CD4-positive, alpha-beta T cell (primary cell): ENCODE results near the gene NRXN2. TPM values are rescaled to one million over a fixed set of nuclear protein-coding genes. Genes with fewer than 3 reads are reported as not detected.
"Not testable (repeated sequence)": the region's sequence is repeated elsewhere in the genome, so short reads cannot be mapped to it uniquely, and the experiment has no call there.

Experiments
- ATAC-seq: fragments of 200-7000 bp; cut with Tn5 transposase; one replicate; pipeline ENCODE4 v1.10.0; 2022; ENCODE audit warnings: mild to moderate bottlenecking; ENCODE audit not compliant: poor library complexity
- CTCF ChIA-PET: fragments of 350-600 bp; sonication (Branson Sonifier 250); formaldehyde crosslinking; loops from one replicate; lab custom pipeline; 2021; ENCODE audit warnings: antibody characterized with exemption, inconsistent platforms; lab: Charles Lee
- POLR2A ChIA-PET: fragments of 350-600 bp; sonication (Branson Sonifier 250); formaldehyde crosslinking; loops from one replicate; lab custom pipeline; 2021; ENCODE audit warnings: antibody characterized with exemption, inconsistent platforms; lab: Charles Lee
- DNase-seq, 14 experiments: peaks; one replicate each; pipeline ENCODE4 v3.0.0-alpha.2; 2013 to 2020; ENCODE audit warnings: mixed read lengths in 2 of 14
- H3K27ac ChIP-seq, 2 donors: one replicate each; pipeline versions ENCODE4 v1.5.1 to v1.7.0; 2013; ENCODE audit warnings: low read length in 2 of 2, low read depth in 1 of 2, mild to moderate bottlenecking in 1 of 2
- H3K27me3 ChIP-seq, 2 experiments: 1 replicate in 1 of 2; 2 replicates in 1 of 2; pipeline versions ENCODE4 v1.6.1 to v1.7.0; 2013; ENCODE audit warnings: low read length in 2 of 2, control low read depth in 1 of 2, mild to moderate bottlenecking in 1 of 2, moderate library complexity in 1 of 2; ENCODE audit not compliant: insufficient read depth in 2 of 2, control insufficient read depth in 1 of 2
- H3K36me3 ChIP-seq: one replicate; pipeline ENCODE4 v1.6.1; 2013; ENCODE audit warnings: low read length, control low read depth; ENCODE audit not compliant: insufficient read depth
- H3K4me1 ChIP-seq: one replicate; pipeline ENCODE4 v1.6.1; 2013; ENCODE audit warnings: low read length, control low read depth; ENCODE audit not compliant: insufficient read depth
- H3K4me3 ChIP-seq: one replicate; pipeline ENCODE4 v1.5.1; 2013; ENCODE audit warnings: mild to moderate bottlenecking, low read length, moderate library complexity
- H3K9me3 ChIP-seq, 2 experiments: 1 replicate in 1 of 2; 2 replicates in 1 of 2; pipeline versions ENCODE4 v1.6.1 to v1.7.0; 2013; ENCODE audit warnings: low read length in 2 of 2, mild to moderate bottlenecking in 2 of 2, control low read depth in 1 of 2, moderate library complexity in 1 of 2; ENCODE audit not compliant: control insufficient read depth in 1 of 2, insufficient read depth in 1 of 2
- H3K27ac Mint-ChIP-seq: one replicate; pipeline ENCODE4 v1.8.0; 2020; ENCODE audit warnings: mixed read lengths
- H3K27me3 Mint-ChIP-seq: one replicate; pipeline ENCODE4 v1.8.0; 2021; ENCODE audit warnings: mixed read lengths
- H3K36me3 Mint-ChIP-seq: one replicate; pipeline ENCODE4 v1.8.0; 2021; ENCODE audit warnings: low read depth, mixed read lengths
- H3K4me1 Mint-ChIP-seq: one replicate; pipeline ENCODE4 v1.8.0; 2021; ENCODE audit warnings: low read depth, mixed read lengths
- H3K4me3 Mint-ChIP-seq: one replicate; pipeline ENCODE4 v1.8.0; 2020; ENCODE audit warnings: mild to moderate bottlenecking, mixed read lengths
- H3K9me3 Mint-ChIP-seq: one replicate; pipeline ENCODE4 v1.8.0; 2020; ENCODE audit warnings: mixed read lengths
- intact Hi-C, 2 experiments: fragments of 100-400 bp; cut with DNase I in 1 of 2; cut with micrococcal nuclease in 1 of 2; formaldehyde crosslinking; loops; one replicate each; pipeline versions ENCODE4 v1.15.1 to v1.9.0; 2023 to 2025; cut with DNase I, micrococcal nuclease
- total RNA-seq, 174 experiments: library from RNA in 2 of 174; stranded (reverse) in 2 of 174; gene quantifications; one replicate each; pipeline ENCODE4 v1.2.3 and lab custom pipeline; 2021 to 2026
- TF ChIP-seq, protein P1 (sequence below): fragments of 200-600 bp; IDR thresholded peaks from one replicate; pipeline ENCODE4 v1.8.0; 2022; ENCODE audit warnings: antibody characterized with exemption, mild to moderate bottlenecking

Gene NRXN2
- total RNA-seq, 2 experiments from 2014 or later: 0.05 to 0.31 TPM

- peaks cover 17 to 19% of the 10 kb centered on the region in 2 experiments for H3K27me3 ChIP-seq
- H3K9me3 Mint-ChIP-seq: no peaks in the 10 kb centered on the region
- no peaks in the 10 kb centered on the region for H3K4me1 ChIP-seq
- no peak overlapping the region for H3K27ac Mint-ChIP-seq
- no peak for ATAC-seq
- H3K36me3 Mint-ChIP-seq: no peaks in the 10 kb centered on the region
- no peak overlapping the region for H3K4me3 Mint-ChIP-seq
- CTCF ChIA-PET: interaction anchor here (1.7 kb wide), 1 partner anchor 374 kb away, joined by 4 read pairs; no protein-coding TSS in a partner anchor
- no peaks in the 10 kb centered on the region for H3K4me1 Mint-ChIP-seq
- no peak for DNase-seq
- H3K9me3 ChIP-seq: no peaks in the 10 kb centered on the region
- no peaks in the 10 kb centered on the region for H3K36me3 ChIP-seq
- TF ChIP-seq, protein P1, sequence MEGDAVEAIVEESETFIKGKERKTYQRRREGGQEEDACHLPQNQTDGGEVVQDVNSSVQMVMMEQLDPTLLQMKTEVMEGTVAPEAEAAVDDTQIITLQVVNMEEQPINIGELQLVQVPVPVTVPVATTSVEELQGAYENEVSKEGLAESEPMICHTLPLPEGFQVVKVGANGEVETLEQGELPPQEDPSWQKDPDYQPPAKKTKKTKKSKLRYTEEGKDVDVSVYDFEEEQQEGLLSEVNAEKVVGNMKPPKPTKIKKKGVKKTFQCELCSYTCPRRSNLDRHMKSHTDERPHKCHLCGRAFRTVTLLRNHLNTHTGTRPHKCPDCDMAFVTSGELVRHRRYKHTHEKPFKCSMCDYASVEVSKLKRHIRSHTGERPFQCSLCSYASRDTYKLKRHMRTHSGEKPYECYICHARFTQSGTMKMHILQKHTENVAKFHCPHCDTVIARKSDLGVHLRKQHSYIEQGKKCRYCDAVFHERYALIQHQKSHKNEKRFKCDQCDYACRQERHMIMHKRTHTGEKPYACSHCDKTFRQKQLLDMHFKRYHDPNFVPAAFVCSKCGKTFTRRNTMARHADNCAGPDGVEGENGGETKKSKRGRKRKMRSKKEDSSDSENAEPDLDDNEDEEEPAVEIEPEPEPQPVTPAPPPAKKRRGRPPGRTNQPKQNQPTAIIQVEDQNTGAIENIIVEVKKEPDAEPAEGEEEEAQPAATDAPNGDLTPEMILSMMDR: no peak
- H3K27ac ChIP-seq: no peak overlapping the region
- peaks cover 50% of the 10 kb centered on the region for H3K27me3 Mint-ChIP-seq
- intact Hi-C loops: no loop called here
- POLR2A ChIA-PET: interaction anchor here (1.9 kb wide), 1 partner anchor 17 kb away, joined by 6 read pairs; no protein-coding TSS in a partner anchor
- no peak overlapping the region for H3K4me3 ChIP-seq
Observed at GRCh38 chr11:64705501-64705900, 17.5 kb downstream of the NRXN2 start.

GRCh38 chr11:64703048-64703447, 19.9 kb downstream of the NRXN2 start:
- POLR2A ChIA-PET: no interaction called here

DNA sequence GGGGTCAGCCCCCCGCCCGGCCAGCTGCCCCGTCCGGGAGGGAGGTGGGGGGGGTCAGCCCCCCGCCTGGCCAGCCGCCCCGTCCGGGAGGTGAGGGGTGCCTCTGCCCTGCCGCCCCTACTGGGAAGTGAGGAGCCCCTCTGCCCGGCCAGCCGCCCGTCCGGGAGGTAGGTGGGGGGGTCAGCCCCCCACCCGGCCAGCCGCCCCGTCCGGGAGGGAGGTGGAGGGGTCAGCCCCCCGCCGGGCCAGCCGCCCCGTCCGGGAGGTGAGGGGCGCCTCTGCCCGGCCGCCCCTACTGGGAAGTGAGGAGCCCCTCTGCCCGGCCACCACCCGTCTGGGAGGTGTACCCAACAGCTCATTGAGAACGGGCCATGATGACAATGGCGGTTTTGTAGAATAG, 21.0 kb downstream of the NRXN2 start:
- POLR2A ChIA-PET, H3K9me3 ChIP-seq, H3K27me3 ChIP-seq, H3K4me1 Mint-ChIP-seq, H3K36me3 ChIP-seq, ATAC-seq, H3K27ac Mint-ChIP-seq, H3K4me3 Mint-ChIP-seq, H3K4me1 ChIP-seq, H3K9me3 Mint-ChIP-seq, DNase-seq, CTCF ChIA-PET, H3K4me3 ChIP-seq, intact Hi-C loops, H3K36me3 Mint-ChIP-seq, H3K27ac ChIP-seq: not testable (repeated sequence)
- peaks cover 27% of the 10 kb centered on the region for H3K27me3 Mint-ChIP-seq

More at GRCh38 chr11:64703048-64703447, 19.9 kb downstream of the NRXN2 start:
- ATAC-seq (no peak), DNase-seq (no peak)
- Histone ChIP-seq H3K4me3 (no peak overlapping the region), H3K36me3 (no peaks in the 10 kb centered on the region), H3K27me3 (peaks cover 0 to 7% of the 10 kb centered on the region in 2 experiments), H3K4me1 (no peaks in the 10 kb centered on the region), H3K9me3 (no peaks in the 10 kb centered on the region), H3K27ac (no peak overlapping the region)
- TF ChIP-seq, protein P1: no peak
- no peaks in the 10 kb centered on the region for H3K4me1 Mint-ChIP-seq
- H3K9me3 Mint-ChIP-seq: no peaks in the 10 kb centered on the region
- no peak overlapping the region for H3K27ac Mint-ChIP-seq
- no peak overlapping the region for H3K4me3 Mint-ChIP-seq
- H3K27me3 Mint-ChIP-seq: peaks cover 30% of the 10 kb centered on the region
- H3K36me3 Mint-ChIP-seq: no peaks in the 10 kb centered on the region
- intact Hi-C loops: no loop called here
- CTCF ChIA-PET: interaction anchor here (1.2 to 2.1 kb wide), 3 partner anchors 11 to 16 kb away, joined by 3 to 11 read pairs (median 4); no protein-coding TSS in a partner anchor

GRCh38 chr11:64698427-64698826, 24.6 kb downstream of the NRXN2 start:
- Histone ChIP-seq H3K36me3 (no peaks in the 10 kb centered on the region), H3K4me1 (no peaks in the 10 kb centered on the region), H3K27ac (no peak overlapping the region), H3K4me3 (no peak overlapping the region), H3K9me3 (peaks cover 0 to 3% of the 10 kb centered on the region in 2 experiments), H3K27me3 (peaks cover 14 to 16% of the 10 kb centered on the region in 2 experiments)
- Mint-ChIP-seq H3K4me3 (no peak overlapping the region), H3K36me3 (no peaks in the 10 kb centered on the region), H3K9me3 (no peaks in the 10 kb centered on the region), H3K4me1 (no peaks in the 10 kb centered on the region), H3K27ac (no peak overlapping the region), H3K27me3 (peaks cover 30% of the 10 kb centered on the region)
- CTCF ChIA-PET: interaction anchor here (1.2 kb wide), 1 partner anchor 10 kb away, joined by 5 read pairs; no protein-coding TSS in a partner anchor
- intact Hi-C loops: no loop called here
- ATAC-seq: no peak
- no peak for DNase-seq
- TF ChIP-seq, protein P1: no peak
- POLR2A ChIA-PET: no interaction called here
